Stimulated activated CD4-positive, alpha-beta T cell treated with anti-CD3 and anti-CD28 coated beads, Interleukin-12 subunit alpha, Interleukin-12 subunit beta, amount 100 ng/mL, for 4 hours (primary cell): ENCODE data around the gene GIPC2.
"Not testable (repeated sequence)": the region's sequence is repeated elsewhere in the genome, so short reads cannot be mapped to it uniquely, and the experiment has no call there.

Experiments
- DNase-seq: peaks from one replicate; pipeline ENCODE4 v3.0.0-alpha.2; 2020

The GIPC2 gene, protein sequence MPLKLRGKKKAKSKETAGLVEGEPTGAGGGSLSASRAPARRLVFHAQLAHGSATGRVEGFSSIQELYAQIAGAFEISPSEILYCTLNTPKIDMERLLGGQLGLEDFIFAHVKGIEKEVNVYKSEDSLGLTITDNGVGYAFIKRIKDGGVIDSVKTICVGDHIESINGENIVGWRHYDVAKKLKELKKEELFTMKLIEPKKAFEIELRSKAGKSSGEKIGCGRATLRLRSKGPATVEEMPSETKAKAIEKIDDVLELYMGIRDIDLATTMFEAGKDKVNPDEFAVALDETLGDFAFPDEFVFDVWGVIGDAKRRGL

DNA sequence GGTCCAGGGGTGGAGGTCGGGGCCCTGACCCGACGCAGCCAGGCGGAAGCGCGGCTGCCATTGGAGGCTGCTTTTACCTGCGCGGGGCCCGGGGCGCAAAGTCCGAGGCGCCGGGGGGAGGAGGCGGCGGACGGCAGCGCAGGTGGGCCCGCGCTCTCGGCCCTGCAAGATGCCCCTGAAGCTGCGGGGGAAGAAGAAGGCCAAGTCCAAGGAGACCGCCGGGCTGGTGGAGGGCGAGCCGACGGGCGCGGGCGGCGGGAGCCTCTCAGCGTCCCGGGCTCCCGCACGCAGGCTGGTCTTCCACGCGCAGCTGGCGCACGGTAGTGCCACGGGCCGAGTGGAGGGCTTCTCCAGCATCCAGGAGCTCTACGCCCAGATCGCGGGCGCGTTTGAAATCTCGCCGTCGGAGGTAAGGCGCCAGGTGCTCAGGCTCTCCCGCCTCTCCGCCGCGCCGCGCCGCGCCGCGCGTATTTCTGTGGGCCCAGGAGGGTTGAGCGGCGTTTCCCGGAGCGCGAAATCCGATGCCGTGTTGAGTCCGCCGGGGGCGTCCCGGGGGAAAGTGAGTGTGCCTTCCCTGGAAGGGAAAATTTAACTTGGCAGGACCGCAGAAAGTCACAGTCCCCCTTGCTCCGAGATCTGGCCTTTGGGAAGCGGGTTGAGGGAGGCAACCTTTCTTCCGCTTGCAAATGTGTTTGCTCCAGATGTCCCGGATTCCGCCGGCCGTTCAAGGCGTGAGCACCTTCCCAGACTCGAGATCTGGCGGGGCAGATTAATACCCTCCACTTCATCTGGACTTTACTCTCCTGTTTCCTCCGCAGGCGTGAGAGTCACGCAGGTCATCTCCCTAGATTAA is at the start of gene GIPC2:
Gene GIPC2, plus strand, starts transcription at position 41 of the 853 bp plus-strand sequence. Its CDS starts 129 bp downstream, at position 170.
- peak; percentile 29 for DNase-seq

DNA sequence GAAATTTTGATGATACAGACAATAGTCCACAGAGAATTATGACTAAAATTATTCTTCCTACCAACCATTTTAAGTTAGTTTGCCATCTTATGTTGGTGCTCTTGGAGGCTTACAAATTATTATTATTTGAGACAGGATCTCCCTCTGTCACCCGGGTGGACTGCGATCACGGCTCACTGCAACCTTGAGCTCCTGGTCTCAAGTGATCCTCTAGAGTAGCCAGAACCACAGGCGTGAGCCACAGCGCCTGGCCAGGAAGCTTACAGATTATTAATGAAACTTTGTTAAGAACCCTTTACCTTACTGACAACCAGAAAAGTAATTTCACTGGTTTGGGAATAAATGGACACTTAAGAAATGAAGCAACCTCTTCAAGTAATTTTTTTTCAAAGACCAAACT is 49.0 kb upstream of the GIPC2 start:
- DNase-seq, result no peak

DNA sequence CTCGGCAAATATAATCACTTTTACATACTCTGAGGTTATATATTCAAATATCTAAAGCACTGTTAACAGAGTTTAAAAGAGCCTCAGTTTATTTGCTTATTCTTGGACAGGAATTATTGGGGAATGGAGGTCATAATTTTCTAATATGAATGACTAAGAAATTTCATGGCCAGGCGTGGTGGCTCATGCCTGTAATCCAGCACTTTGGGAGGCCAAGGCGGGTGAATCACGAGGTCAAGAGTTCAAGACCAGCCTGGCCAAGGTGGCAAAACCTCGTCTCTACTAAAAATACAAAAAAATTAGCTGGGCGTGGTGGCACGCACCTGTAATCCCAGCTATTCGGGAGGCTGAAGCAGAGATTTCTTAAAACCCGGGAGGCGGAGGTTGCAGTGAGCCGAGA is 45.2 kb upstream of the GIPC2 start:
- DNase-seq, result not testable (repeated sequence)

DNA sequence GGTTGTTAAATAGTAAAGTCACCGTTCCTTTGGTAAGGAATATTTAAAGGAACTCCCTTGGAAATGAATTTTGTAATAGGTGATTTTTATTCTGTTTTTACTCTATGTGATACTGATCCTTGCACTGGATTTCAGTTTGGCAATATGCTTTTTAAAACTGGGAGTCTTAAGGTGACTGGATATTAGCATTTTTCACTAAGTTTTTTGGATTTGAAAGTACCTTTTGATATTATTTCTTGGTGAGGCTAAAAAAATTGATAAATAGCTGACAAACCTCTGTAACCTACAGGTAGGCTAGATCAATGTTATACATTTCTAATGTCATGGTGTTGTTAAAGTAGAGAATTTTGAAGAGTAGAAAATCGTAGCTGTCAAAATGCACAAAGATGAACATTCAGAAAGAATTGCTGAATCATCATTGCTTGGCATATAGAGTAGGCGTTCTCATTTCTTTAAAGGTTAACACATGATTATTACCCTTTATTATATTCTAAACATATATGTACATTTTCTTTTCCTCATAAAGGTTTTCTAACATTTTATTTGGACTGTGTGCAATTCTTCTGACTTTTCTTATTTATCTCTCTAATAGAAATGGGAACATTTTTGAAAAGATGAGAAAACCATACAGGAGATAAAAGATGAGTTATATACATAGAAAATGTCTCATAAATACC is 42.6 kb upstream of the GIPC2 start:
- no peak for DNase-seq

DNA sequence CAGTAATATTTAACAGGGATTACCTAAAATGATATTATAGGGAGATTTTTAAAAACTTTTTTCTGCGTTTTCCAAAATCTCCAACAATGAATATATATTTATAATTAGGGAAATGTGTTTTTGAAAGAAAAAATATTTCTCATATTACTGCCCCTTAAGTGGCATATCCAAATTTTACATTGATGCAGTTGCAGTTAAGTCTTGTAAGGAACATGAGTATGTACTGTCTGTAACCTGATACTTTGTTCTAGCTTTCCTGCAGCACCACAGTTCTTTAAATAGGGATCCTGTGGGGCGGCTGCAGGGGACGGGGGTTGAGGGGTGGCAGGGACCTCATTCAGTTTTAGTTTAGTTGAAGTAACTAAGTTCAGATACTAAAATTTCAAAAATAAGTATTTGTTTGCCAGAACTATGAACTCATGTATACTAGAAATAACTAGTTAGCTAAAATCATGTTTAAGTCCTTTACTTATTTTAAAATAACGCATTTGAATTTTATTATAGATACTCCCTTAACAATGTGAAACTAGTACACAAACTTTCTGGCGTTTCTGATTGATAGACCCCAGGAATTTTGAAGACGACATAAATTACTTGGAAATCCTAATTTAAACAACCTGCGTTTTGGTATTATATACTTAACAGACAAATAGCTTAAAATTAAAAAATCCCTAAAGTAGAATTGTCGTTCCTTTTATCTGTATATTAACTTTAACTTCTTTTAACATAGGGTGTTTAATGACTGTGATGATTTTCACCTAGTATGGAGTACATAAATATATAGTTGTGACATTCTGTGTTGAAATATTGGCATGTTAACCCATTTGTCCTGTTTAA is 41.7 kb upstream of the GIPC2 start:
- DNase-seq, result peak; percentile 18

DNA sequence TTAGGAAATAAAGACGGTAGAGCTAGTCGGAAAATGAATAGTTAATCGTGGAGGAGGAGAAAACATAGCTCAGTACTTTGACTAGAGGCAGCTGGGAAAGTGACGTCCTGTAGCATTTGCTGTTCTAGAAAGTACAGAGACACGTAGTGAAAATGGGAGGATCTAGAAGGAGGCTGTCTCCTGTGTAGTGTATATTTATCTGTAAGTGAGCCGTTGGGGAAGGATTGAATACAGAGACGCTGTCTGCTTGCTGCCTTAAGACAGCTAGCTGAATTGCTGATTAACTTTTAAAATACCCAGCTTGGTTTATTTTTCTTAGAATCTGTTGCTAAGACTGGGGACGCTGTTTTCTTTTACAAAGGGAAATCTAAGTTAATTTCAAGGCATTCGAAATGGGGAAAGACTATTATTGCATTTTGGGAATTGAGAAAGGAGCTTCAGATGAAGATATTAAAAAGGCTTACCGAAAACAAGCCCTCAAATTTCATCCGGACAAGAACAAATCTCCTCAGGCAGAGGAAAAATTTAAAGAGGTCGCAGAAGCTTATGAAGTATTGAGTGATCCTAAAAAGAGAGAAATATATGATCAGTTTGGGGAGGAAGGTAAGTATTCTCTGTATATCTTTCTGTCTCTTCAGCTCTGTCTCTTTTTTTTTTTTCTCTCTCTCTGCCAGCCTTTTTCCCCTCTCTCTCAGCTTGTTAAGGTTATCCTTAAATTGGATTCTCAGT is 40.9 kb upstream of the GIPC2 start, which contains the start of gene DNAJB4:
Gene DNAJB4, plus strand, starts transcription at position 221 of the 729 bp plus-strand sequence. Its CDS starts 172 bp downstream, at position 393.
- DNase-seq, result peak; percentile 22

DNA sequence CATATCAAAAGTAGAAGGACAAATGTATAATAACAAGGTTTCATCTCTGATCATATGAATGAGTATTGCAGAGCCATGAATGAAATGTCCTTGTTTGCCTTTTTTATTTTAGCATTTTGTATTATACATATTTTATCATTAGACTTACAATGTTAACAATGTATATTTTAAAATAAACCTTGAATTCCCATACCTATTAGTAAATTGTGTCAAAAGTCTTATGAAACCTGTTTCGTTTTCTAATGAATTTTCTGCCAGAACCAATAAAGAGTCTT is 40.4 kb upstream of the GIPC2 start:
- DNase-seq, result no peak

DNA sequence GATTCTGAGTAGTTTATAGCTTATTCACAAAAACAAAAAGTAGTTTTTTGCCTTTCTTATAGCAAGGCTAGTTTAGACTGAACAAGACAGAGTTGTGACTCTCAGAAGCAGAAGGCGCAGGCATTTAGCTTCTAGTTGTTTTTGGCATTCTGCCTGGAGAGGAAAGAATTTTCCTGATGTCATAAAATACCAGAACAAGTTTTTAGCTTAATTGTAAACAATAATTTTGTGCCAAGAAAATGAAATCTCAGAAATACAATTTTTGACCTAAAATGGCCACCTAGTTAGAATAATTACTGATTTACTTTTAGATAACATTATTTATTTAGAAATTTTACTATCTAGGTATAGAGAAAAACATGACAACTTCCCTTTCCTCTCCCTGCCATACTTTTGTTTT is 40.0 kb upstream of the GIPC2 start:
- DNase-seq, result no peak

DNA sequence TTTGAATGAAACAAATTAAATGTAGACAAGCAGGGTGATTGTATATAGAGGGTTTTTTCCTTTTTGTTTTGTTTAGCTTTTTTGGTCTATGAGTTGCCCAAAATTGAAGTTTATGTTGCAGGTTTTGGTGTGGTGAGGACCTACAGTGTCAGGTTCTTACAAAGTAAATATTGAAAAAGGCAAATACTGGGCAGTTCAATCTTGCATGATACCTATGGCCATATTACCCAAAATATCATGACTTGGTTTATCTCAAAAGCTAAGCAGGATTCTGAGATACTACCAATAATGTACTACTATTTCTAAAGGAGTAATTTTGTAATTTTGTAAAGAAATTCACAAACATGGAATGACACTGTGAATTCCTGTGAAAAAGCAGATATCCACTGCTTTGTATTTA is 39.2 kb upstream of the GIPC2 start:
- no peak for DNase-seq

DNA sequence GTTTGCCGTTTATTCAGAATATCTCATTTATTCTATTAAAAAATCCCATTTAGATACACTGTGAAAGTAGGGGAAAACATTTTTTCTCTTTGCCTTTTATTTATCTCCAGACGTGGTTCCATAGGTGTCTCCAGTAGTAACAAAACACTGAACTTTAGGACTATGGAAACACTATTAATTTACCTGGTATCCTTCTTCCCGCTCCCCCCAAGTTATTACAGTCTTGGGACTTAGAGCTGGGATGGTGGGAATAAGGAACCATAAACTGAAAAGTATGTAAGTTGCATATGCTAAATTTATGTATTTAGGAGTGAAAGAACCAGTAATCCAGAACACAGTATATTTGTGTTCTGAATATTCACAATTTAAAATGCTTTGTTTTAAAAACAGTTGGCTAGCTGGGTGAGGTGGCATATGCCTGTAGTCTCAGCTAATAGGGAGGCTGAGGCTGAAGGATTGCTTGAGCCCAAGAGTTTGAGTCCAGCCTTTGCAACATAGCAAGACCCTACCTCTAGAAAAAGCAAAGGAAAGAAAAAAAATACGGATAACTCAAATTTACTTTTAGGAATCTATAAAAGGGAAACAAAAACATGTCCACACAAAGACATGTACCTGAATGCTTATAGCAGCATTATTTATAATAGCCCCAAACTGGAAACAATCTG is 38.0 kb upstream of the GIPC2 start:
- DNase-seq, result no peak

DNA sequence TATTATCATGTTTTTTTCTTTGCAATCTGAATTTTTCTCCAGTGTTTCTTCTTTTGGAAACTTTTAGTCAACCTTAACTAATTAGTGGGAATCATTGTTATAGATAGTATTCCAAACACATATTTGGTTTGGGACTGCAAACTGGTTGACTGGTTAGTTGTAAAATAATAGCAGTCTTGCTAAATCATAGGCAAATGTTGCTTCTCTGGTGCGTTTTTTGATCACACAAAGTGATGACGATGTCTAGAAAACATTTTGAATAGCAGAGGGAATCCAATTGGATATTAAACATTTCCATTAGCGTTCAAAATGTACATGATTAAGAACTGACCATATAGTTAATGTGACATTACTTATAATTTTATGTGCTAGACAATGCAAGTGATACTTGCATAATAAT is 36.5 kb upstream of the GIPC2 start:
- DNase-seq, result no peak

DNA sequence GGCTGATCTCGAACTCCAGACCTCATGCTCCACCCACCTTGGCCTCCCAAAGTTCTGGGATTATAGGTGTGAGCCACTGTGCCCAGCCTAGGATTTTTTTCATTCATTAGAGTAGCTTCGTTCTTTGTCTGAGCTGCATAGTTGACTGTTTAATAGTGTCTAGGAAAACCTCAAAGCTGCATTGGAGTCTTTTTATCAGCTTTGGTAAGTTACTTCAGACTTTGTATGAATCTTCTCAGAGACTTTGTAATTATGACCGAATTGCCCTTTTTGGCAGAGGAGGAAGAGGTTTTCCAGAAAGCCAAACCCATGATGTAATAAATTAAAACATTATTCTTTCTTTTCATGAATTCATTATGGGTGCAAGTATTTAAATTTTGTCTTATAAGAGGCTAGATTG is 35.9 kb upstream of the GIPC2 start:
- DNase-seq, result no peak

DNA sequence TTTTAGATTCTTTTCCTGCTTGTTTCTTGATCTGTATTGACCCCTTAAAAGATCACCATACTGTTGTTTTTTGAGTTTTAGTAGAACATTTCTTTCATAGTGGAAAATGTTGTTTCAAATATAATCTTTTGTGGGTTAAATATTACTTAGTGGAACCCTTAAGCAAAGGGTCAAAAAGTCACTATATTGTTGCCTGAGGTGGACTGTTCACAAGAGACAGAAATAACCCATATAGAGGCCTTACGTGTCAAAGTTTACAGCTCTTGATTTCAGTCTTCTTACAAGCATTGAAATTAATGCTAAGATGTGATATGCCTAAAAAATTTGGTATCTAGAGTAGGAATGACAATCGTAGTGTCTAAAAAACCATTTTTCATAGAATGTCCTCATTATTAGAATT is 34.7 kb upstream of the GIPC2 start:
- no peak for DNase-seq

DNA sequence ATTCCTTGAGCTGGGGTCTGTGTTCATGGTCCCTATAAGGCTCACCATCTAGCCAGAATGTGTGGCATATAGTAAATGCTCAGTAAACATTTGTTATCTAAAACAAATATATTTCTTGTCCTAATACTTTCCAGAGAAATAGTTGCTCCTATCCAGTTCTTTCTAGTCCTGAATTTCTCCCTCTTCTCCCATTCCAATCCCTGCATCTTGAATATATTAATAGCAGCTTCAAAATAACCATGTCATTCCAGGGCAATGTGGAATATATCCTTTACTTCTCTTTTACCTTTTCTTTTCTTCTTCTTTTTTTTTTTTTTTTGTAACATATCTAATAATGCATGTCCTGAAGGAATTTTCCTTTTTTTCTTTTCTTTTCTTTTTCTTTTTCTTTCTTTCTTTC is 30.6 kb upstream of the GIPC2 start:
- no peak for DNase-seq

DNA sequence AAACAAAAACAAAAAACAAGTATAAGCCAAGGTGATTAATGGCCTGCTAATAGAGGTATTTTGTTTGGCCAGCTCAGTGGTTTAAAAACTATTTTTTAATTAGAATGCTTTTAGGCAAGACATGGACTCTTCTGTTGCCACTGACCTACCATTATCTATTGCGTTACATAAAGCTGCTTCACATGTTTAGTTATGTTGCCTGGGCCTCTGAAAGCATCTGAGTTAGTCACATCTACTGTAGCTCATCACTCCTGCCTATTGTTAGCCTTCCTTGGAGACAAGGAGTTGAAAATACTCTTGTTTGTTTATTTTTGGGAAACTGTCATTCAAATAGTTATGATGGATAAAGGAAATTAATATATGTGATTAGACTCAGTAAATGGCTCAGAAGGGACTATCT is 26.7 kb upstream of the GIPC2 start:
- no peak for DNase-seq

DNA sequence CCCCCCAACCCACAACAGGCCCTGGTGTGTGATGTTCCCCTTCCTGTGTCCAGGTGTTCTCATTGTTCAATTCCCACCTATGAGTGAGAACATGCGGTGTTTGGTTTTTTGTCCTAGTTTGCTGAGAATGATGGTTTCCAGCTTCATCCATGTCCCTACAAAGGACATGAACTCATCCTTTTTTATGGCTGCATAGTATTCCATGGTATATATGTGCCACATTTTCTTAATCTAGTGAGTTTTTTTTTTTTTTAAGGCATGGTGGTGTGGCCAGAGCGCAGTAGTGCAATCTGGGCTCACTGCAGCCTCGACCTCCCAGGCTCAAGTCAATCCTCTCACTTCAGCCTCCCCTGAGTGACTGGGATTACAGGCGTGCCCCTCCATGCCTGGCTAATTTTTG is 24.6 kb upstream of the GIPC2 start:
- not testable (repeated sequence) for DNase-seq

DNA sequence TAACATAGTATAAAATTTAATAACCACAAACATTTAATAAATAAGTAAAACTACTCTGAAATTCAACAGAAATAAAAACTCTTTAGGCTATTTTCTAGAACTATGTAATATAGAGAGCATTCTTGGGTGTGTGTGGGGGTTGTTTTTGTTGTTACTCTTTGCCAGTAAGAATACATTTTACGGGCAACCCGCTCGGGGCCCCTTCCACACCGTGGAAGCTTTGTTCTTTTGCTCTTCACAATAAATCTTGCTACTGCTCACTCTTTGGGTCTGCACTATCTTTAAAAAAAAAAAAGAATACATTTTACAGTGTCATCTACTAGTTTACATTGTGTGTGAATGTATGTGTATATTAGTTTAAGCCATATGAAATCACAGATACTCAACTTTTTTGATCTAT is 16.0 kb upstream of the GIPC2 start:
- no peak for DNase-seq

DNA sequence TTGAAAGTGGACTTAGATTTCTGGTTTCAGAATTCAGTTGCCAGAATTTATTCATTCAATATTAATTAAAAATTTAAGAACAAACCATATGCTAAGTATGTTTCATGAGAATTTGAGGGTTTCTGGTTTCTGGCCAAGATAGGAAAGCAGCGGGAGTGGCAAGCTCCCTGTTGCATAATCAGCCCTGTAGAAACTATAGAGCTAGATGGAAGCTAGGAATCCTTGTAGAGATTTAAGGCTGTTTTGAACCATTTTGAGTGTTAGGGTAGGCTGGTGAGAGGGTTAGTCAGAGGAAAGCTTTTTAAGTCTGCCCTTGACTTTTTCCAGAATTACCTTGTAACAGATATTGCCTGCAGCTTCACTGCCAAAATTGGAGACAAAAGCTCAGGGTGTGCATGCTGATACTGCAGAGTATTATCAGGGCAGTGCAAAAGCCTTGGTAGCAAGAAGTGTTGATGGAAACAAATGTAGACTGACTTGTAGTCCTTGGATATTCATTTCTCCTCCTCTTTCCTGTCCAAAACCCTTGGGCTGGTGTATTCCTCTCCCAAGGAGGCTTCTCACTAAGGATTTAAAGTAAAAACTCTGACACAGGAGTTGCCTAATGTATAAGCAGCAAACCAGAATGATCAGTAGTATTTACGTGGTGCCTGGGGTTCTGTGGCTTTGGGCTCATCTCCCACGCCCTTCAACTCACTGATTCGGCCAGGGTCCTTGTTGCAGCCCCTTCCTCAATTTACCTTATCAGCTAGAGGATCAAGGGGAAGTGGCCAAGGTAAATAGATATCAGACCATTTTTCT is 12.6 kb upstream of the GIPC2 start:
- no peak for DNase-seq

DNA sequence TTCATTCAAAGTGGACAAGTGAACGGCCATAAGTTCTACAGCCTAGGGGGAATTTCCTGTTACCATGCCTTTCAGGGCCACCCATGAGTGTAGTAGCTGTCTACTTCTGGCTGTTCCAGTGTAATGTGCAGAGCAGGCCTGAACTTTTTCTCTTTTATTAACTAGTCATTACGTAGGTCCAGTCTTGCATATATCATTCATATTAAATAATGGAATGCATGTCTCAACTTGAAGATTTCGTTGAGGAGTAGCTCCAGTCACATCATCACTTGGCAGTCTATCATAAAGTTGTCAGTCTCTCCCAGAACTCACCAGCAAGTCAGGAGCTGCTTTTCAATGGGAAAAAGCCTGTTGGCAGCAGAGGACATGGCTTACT is 12.0 kb upstream of the GIPC2 start:
- no peak for DNase-seq

DNA sequence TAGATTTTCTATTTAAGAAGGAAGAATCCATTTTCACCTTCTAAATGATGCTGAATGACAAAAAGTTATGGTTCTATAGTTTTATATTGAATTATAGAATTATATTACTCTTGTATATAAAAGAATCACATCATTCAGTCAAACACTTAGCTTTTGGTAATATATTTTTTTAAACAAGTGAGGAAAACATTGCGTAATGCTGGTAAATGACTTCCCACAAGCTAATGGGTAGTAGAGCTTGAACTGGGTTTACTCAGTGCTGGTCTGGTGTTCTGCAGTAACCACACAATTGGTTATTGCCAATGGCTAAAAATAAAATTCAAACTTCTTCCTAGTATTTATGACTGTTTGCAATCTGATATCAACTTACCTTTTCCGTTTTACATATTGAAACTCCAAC is 10.6 kb upstream of the GIPC2 start:
- no peak for DNase-seq

DNA sequence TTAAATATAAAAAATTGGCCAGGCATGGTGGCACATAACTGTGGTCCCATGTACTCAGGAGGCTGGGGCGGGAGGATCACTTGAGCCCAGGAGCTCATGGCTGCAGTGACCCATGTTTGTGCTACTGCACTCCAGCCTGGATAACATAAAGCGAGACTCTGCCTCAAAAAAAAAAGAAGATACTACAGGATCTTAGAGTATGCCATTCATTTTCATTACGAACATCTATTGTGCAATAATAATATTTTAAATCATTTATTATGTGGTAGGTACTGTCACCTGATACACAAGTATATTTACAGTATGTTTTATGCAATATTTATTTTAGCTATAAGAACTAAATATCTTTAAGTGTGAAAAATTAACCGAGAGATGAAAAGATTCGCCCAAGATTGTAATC is 9.3 kb upstream of the GIPC2 start:
- no peak for DNase-seq
